Motor neuron (in vitro differentiated cells): Measurements from ENCODE around the gene RBM7. TPM values are rescaled to one million over a fixed set of nuclear protein-coding genes. Genes with fewer than 3 reads are reported as not detected.
A peak's percentile ranks its signal among the peaks of the same experiment; 100 is the strongest.

ENCODE experiments used
- ATAC-seq, 8 experiments: fragments of 200-7000 bp; cut with Tn5 transposase; replicated peaks in 6 of 8; 2 replicates each; pipeline ENCODE4 v1.8.0; 2021; ENCODE audit warnings: mild to moderate bottlenecking in 8 of 8, moderate library complexity in 8 of 8
- H3K27ac ChIP-seq, 2 donors: fragments of 250-450 bp; sonication (Bioruptor Pico); 2 replicates each; pipeline ENCODE4 v1.9.0; 2021; ENCODE audit warnings: antibody characterized with exemption in 2 of 2, mild to moderate bottlenecking in 2 of 2, moderate library complexity in 1 of 2
- H3K4me1 ChIP-seq, 2 donors: fragments of 250-450 bp; sonication (Bioruptor Pico); replicated peaks in 1 of 2; 2 replicates each; pipeline ENCODE4 v1.6.1; 2021; ENCODE audit warnings: antibody characterized with exemption in 2 of 2, mild to moderate bottlenecking in 2 of 2, moderate library complexity in 1 of 2
- H3K4me3 ChIP-seq, 5 donors: fragments of 250-450 bp; sonication (Bioruptor Pico); 2 replicates each; pipeline ENCODE4 v1.9.0; 2021; ENCODE audit warnings: antibody characterized with exemption in 5 of 5, mild to moderate bottlenecking in 5 of 5, moderate library complexity in 4 of 5
- WGBS, 10 experiments: fragments of 450-650 bp; shearing (Covaris generic); methylation state at CpG; one replicate each; pipeline ENCODE4 v1.0.0; 2022; 5-methylcytosine and 5-hydroxymethylcytosine counted together
- in situ Hi-C, 9 experiments: fragments of 400-800 bp; cut with MboI; loops; one replicate each; pipeline ENCODE4 v1.15.0; 2021; ENCODE audit warnings: low sequenced_read_pairs in 9 of 9, low pct_unique_long_range_greater_than_20kb in 2 of 9; ENCODE audit not compliant: unreplicated experiment in 9 of 9
- total RNA-seq, 8 experiments: library from RNA; unstranded; fragments of 300-600 nt; gene quantifications; 2 replicates each; pipeline versions ENCODE4 v1.2.3 to v1.2.4, GENCODE V29; 2022

The RBM7 gene
- total RNA-seq, 8 experiments from 2014 or later: 16.3 to 78.3 (median 30.8) TPM

DNA sequence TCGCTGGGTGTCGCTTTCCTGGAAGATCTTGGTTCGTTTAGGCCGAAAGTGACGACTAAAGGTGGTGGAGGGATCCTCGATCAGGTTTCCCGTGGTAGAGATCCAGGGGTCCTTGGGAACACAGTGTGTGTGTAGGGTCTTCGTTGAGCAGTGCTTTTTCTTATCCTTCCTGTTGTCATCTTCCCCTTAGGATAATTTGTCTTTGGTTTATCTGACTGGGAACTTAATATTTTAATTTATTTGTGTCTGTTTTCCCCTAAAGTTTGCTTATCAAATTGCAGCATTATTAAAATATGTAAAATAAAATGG, 403 bp downstream of the RBM7 start:
- ATAC-seq: no peak
- 0% methylated on average over 3 to 7 of the region's 8 CpGs; no CpG with 5 or more reads in 8 of the 10 experiments for WGBS, 10 experiments
- in situ Hi-C loops: no loop called here
- peaks cover 2 to 21% of the 10 kb centered on the region in 2 donors for H3K4me1 ChIP-seq
- H3K4me3 ChIP-seq: peak overlapping the region; percentile 64 to 84 (median 72)
- peak overlapping the region; percentile 93 to 96 for H3K27ac ChIP-seq

GRCh38 chr11:114401311-114401710, 845 bp downstream of the RBM7 start:
- no peak for ATAC-seq
- Histone ChIP-seq H3K4me3 (peak overlapping the region; percentile 64 to 84 (median 72)), H3K27ac (peak overlapping the region; percentile 93 to 96), H3K4me1 (peaks cover 2 to 21% of the 10 kb centered on the region in 2 donors)
- in situ Hi-C loops: no loop called here
- WGBS, 10 experiments: 0 to 4% (median 0%) methylated on average over 3 to 4 of the region's 4 CpGs

GRCh38 chr11:114412946-114413345, 12.5 kb downstream of the RBM7 start:
- H3K4me3 ChIP-seq: no peak overlapping the region
- no peak overlapping the region for H3K27ac ChIP-seq
- in situ Hi-C loops: no loop called here
- H3K4me1 ChIP-seq: no peaks in the 10 kb centered on the region
- no peak for ATAC-seq
- WGBS, 10 experiments: 65 to 100% (median 91%) methylated on average over 1 to 4 of the region's 4 CpGs; no CpG with 5 or more reads in 1 of the 10 experiments

- no peaks in the 10 kb centered on the region for H3K4me1 ChIP-seq
- H3K27ac ChIP-seq: no peak overlapping the region
- peak in 1 of 8 experiments; percentile 19 for ATAC-seq
- 67 to 100% (median 78%) methylated on average over 3 to 9 of the region's 10 CpGs for WGBS, 10 experiments
- in situ Hi-C loops: no loop called here
- no peak overlapping the region for H3K4me3 ChIP-seq
These were observed 13.5 kb downstream of the RBM7 start for GRCh38 chr11:114413958-114414357.

- H3K4me3 ChIP-seq: no peak overlapping the region
- in situ Hi-C loops: no loop called here
- H3K4me1 ChIP-seq: no peaks in the 10 kb centered on the region
- no peak overlapping the region for H3K27ac ChIP-seq
- peak in 3 of 8 experiments; percentile 25 to 64 (median 54) for ATAC-seq
These were observed 16.0 kb downstream of the RBM7 start for GRCh38 chr11:114416441-114416961.

DNA sequence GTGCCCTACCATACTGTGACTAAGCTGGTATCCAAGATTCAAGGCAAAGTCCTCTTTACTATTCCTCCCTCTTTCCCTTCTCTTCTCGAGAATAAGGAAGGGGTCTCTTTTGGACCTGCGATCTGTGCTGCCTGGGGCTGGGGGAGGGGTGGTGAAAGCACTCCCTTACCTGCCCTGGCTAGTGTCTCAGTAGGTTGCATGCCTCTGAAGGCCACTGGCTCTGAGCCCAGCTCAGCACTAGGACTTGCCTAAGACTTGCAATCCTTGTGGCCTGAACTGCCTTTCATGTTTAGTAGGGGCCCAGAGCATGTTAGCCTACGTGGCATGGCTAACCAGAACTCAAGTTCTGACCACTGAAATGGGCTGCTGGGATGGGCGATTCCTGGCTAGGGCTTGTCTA, 25.8 kb downstream of the RBM7 start:
- in situ Hi-C loops: no loop called here
- WGBS, 10 experiments: 75 to 100% (median 79%) methylated on average over 1 to 4 of the region's 4 CpGs; no CpG with 5 or more reads in 6 of the 10 experiments

GRCh38 chr11:114430290-114430689, 29.8 kb downstream of the RBM7 start:
- H3K4me3 ChIP-seq: no peak overlapping the region
- no peaks in the 10 kb centered on the region for H3K4me1 ChIP-seq
- ATAC-seq: no peak
- in situ Hi-C loops: no loop called here
- H3K27ac ChIP-seq: no peak overlapping the region

More for the DNA sequence above, 25.8 kb downstream of the RBM7 start:
- no peak for ATAC-seq
- Histone ChIP-seq H3K4me3 (no peak overlapping the region), H3K4me1 (no peaks in the 10 kb centered on the region), H3K27ac (no peak overlapping the region)

- H3K27ac ChIP-seq: no peak overlapping the region
- H3K4me1 ChIP-seq: no peaks in the 10 kb centered on the region
- H3K4me3 ChIP-seq: no peak overlapping the region
- in situ Hi-C loops: no loop called here
- no peak for ATAC-seq
- 64 to 100% (median 80%) methylated on average over 2 to 3 of the region's 3 CpGs; no CpG with 5 or more reads in 2 of the 10 experiments for WGBS, 10 experiments
These were observed 32.4 kb downstream of the RBM7 start for GRCh38 chr11:114432893-114433292.

- H3K4me3 ChIP-seq: no peak overlapping the region
- WGBS, 10 experiments: 60 to 90% (median 75%) methylated on average over 1 to 4 of the region's 4 CpGs; no CpG with 5 or more reads in 1 of the 10 experiments
- no peaks in the 10 kb centered on the region for H3K4me1 ChIP-seq
- in situ Hi-C loops: no loop called here
- no peak overlapping the region for H3K27ac ChIP-seq
- ATAC-seq: no peak
These were observed 32.9 kb downstream of the RBM7 start for GRCh38 chr11:114433376-114433775.

DNA sequence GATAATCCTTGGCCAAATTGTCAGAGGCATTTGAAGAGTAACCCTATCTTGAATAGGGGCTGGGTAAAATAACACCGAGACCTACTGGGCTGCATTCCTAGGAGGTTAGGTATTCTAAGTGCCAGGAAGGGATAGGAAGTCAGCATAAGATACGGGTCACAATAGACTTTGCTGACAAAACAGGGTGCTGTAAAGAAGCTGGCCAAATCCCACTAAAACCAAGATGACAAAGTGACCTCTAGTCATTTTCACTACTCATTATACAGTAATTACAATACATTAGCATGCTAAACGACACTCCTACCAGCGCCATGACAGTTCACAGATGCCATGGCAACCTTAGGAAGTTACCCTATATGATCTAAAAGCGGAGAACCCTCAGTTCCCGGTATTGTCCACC, 37.8 kb downstream of the RBM7 start:
- no peak for ATAC-seq
- Histone ChIP-seq H3K4me3 (no peak overlapping the region), H3K27ac (no peak overlapping the region), H3K4me1 (peaks cover 7 to 17% of the 10 kb centered on the region in 2 donors)
- WGBS, 10 experiments: 64 to 100% (median 85%) methylated on average over 1 to 5 of the region's 6 CpGs
- in situ Hi-C loops: no loop called here

DNA sequence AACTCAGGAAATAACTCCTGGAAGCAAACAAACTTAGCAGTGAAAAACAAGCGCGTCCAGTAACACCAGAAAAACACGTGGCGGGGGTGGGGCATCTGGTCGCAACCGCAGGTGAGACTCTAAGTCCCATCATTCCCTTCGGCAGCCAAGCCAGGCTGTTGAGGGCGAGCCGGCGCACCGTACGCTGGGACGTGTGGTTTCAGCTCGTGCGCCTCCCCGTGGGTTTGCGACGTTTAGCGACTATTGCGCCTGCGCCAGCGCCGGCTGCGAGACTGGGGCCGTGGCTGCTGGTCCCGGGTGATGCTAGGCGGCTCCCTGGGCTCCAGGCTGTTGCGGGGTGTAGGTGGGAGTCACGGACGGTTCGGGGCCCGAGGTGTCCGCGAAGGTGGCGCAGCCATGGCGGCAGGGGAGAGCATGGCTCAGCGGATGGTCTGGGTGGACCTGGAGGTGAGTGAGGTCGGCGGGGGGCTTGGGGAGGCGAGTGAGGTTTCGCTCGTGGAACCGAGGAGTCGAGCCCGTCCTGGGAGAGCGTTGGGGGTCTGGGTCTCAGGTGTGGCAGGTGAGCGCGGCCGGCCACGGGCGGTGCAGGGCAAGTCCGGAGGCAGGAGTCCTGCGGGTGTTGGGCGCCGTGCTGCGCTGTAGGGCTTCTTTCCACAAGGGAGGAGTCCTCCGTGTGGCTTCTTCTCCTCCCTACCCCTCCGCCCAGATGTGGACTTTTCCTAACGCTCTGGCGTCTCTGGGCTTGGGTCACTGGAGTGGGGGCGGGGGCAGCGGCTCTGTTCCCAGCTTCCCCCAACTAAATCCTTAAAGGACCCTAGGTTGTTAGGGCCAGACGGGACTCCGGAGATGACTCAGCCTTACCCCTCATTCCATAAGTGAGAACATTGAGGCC, 39.0 kb downstream of the RBM7 start, which contains the start of gene REXO2:
TSS of gene REXO2 (plus strand) at position 239 of the 892 bp plus-strand sequence. CDS start at position 301, 62 bp downstream.
- in situ Hi-C loops: no loop called here
- WGBS, 10 experiments: 0 to 2% (median 0%) methylated on average over 1 to 18 of the region's 64 CpGs; no CpG with 5 or more reads in 3 of the 10 experiments

DNA sequence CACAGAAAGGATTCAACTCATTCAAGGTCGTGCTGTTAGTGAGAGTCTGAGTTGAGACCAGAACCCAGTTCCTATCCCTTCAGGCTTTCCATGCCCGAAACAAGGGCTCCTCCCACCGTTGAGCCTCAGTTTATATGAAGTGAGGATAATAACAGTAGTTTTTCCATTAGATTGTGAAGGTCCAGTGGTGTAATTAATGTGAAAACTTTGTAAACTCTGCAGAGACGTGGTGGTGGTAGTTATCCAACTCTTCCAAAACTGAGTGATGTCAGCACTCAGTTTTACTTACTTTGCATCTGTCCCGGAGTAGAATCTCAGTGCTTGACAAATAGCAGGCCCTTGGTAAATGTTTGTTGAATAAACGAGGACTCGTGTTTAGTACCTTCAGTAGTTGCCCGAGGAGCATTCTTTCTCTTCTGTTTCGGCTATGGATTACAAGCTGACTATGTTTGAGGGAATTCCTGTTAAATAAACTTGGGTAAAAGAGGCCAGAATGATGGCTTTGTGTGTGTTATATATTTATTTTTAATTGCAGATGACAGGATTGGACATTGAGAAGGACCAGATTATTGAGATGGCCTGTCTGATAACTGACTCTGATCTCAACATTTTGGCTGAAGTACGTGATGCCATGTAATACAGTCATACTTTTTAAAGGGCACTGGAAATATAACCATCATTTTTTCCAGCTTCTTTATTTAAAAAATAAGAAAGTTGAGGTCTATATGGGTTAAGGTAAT, 39.8 kb downstream of the RBM7 start:
- WGBS, 10 experiments: 0 to 40% (median 2%) methylated on average over 1 to 9 of the region's 10 CpGs
- Histone ChIP-seq H3K27ac (no peak overlapping the region), H3K4me3 (peak overlapping the region; percentile 57 to 97 (median 78)), H3K4me1 (peaks cover 7 to 17% of the 10 kb centered on the region in 2 donors)
- peak in 4 of 8 experiments; percentile 1 to 27 (median 9) for ATAC-seq
- in situ Hi-C loops: no loop called here

More for the DNA sequence above, 39.0 kb downstream of the RBM7 start, which contains the start of gene REXO2:
- ATAC-seq: peak; percentile 90 to 98 (median 96)
- H3K4me1 ChIP-seq: peaks cover 7 to 17% of the 10 kb centered on the region in 2 donors
- H3K4me3 ChIP-seq: peak within 1 kb of the TSS; percentile 57 to 97 (median 78)
- H3K27ac ChIP-seq: peak within 1 kb of the TSS in 1 of 2 donors; percentile 21
